H7 (cell line): ENCODE data around the gene TMEM116. TPM values are rescaled to one million over a fixed set of nuclear protein-coding genes. Genes with fewer than 3 reads are reported as not detected.
A peak's percentile ranks its signal among the peaks of the same experiment; 100 is the strongest.
"Not testable (repeated sequence)": the region's sequence is repeated elsewhere in the genome, so short reads cannot be mapped to it uniquely, and the experiment has no call there.

ENCODE experiments used
- DNase-seq: peaks from one replicate; pipeline ENCODE4 v3.0.0; 2012
- H3K27me3 ChIP-seq: 2 replicates; pipeline ENCODE4 v1.6.0; 2011; ENCODE audit warnings: mild to moderate bottlenecking, low read length; ENCODE audit not compliant: control insufficient read depth, insufficient read depth
- H3K36me3 ChIP-seq: replicated peaks from 2 replicates; pipeline ENCODE4 v1.5.1; 2011; ENCODE audit warnings: low read length; ENCODE audit not compliant: control insufficient read depth, insufficient read depth
- H3K4me3 ChIP-seq: 2 replicates; pipeline ENCODE4 v1.5.1; 2011; ENCODE audit warnings: low read depth, mild to moderate bottlenecking, control low read depth, low read length, moderate library complexity; ENCODE audit not compliant: insufficient read depth
- total RNA-seq: library from RNA; depleted of rRNA; stranded (reverse); fragments of >200 nt; shearing (Covaris generic); gene quantifications from 2 replicates; pipeline ENCODE4 v1.2.3, GENCODE V29; 2014; rRNA removed

The TMEM116 gene
- total RNA-seq: 9.2 and 10.1 TPM in 2 replicates

- Histone ChIP-seq H3K36me3 (peaks cover 6% of the 10 kb centered on the region; the same call in 1 of the 2 replicates), H3K4me3 (peak within 1 kb of the TSS; percentile 91), H3K27me3 (no peaks in the 10 kb centered on the region)
- DNase-seq: peak; percentile 99
Measured at GRCh38 chr12:112012775-112013600, at the start of gene TMEM116, which contains the start of gene ERP29. TMEM116 (minus strand) TSS chr12:112013165; CDS start chr12:112005270, 7,895 bp downstream. ERP29 (plus strand) TSS chr12:112013426; CDS start chr12:112013466, 40 bp downstream.

GRCh38 chr12:112061137-112061536 lies 48.2 kb upstream of the TMEM116 start:
- no peak for DNase-seq
- Histone ChIP-seq H3K4me3 (no peak overlapping the region), H3K36me3 (peaks cover 19% of the 10 kb centered on the region), H3K27me3 (no peaks in the 10 kb centered on the region)

GRCh38 chr12:112049351-112049750 lies 36.4 kb upstream of the TMEM116 start:
- no peak for DNase-seq
- H3K27me3 ChIP-seq: no peaks in the 10 kb centered on the region
- no peak overlapping the region for H3K4me3 ChIP-seq
- peaks cover 43% of the 10 kb centered on the region for H3K36me3 ChIP-seq

GRCh38 chr12:112046003-112046402 lies 33.0 kb upstream of the TMEM116 start:
- Histone ChIP-seq H3K27me3 (no peaks in the 10 kb centered on the region), H3K36me3 (peaks cover 37% of the 10 kb centered on the region), H3K4me3 (no peak overlapping the region)
- no peak for DNase-seq

- DNase-seq: not testable (repeated sequence)
- H3K36me3 ChIP-seq: peaks cover 14% of the 10 kb centered on the region
Measured at GRCh38 chr12:112036614-112037013, 23.6 kb upstream of the TMEM116 start.

GRCh38 chr12:112035219-112035785 lies 22.3 kb upstream of the TMEM116 start:
- Histone ChIP-seq H3K27me3 (no peaks in the 10 kb centered on the region), H3K36me3 (peaks cover 20% of the 10 kb centered on the region), H3K4me3 (no peak overlapping the region)
- DNase-seq: no peak

More at GRCh38 chr12:112036614-112037013, 23.6 kb upstream of the TMEM116 start:
- H3K4me3 ChIP-seq, H3K27me3 ChIP-seq: not testable (repeated sequence)

- H3K27me3 ChIP-seq: no peaks in the 10 kb centered on the region
- no peak for DNase-seq
- H3K36me3 ChIP-seq: peaks cover 19% of the 10 kb centered on the region
- H3K4me3 ChIP-seq: no peak overlapping the region
Measured at GRCh38 chr12:112032292-112032691, 19.3 kb upstream of the TMEM116 start.

GRCh38 chr12:112031472-112031871 lies 18.5 kb upstream of the TMEM116 start:
- no peak for DNase-seq
- peaks cover 17% of the 10 kb centered on the region for H3K36me3 ChIP-seq
- no peak overlapping the region for H3K4me3 ChIP-seq
- no peaks in the 10 kb centered on the region for H3K27me3 ChIP-seq

GRCh38 chr12:112029301-112029700 lies 16.3 kb upstream of the TMEM116 start:
- H3K36me3 ChIP-seq: peaks cover 16% of the 10 kb centered on the region

GRCh38 chr12:112025808-112026375 lies 12.9 kb upstream of the TMEM116 start:
- peaks cover 17% of the 10 kb centered on the region for H3K36me3 ChIP-seq

More at GRCh38 chr12:112029301-112029700, 16.3 kb upstream of the TMEM116 start:
- DNase-seq: no peak
- Histone ChIP-seq H3K27me3 (no peaks in the 10 kb centered on the region), H3K4me3 (no peak overlapping the region)

GRCh38 chr12:112023759-112024396 lies 10.9 kb upstream of the TMEM116 start:
- H3K4me3 ChIP-seq: no peak overlapping the region
- peak; percentile 60 for DNase-seq
- H3K27me3 ChIP-seq: no peaks in the 10 kb centered on the region
- peaks cover 17% of the 10 kb centered on the region for H3K36me3 ChIP-seq

More at GRCh38 chr12:112025808-112026375, 12.9 kb upstream of the TMEM116 start:
- H3K4me3 ChIP-seq: no peak overlapping the region
- no peak for DNase-seq
- no peaks in the 10 kb centered on the region for H3K27me3 ChIP-seq

- Histone ChIP-seq H3K27me3 (no peaks in the 10 kb centered on the region), H3K4me3 (no peak overlapping the region), H3K36me3 (peaks cover 15% of the 10 kb centered on the region)
- DNase-seq: no peak
Measured at GRCh38 chr12:112022241-112023016, 9.5 kb upstream of the TMEM116 start.

- DNase-seq: no peak
- Histone ChIP-seq H3K4me3 (no peak overlapping the region), H3K36me3 (peaks cover 17% of the 10 kb centered on the region), H3K27me3 (no peaks in the 10 kb centered on the region)
Measured at GRCh38 chr12:112020947-112021457, 8.0 kb upstream of the TMEM116 start.
